Measurements from ENCODE around the gene RRP12. TPM values are rescaled to one million over a fixed set of nuclear protein-coding genes. Genes with fewer than 3 reads are reported as not detected.

Gene RRP12
- total and polyA plus RNA-seq, 9 of the 15 experiments (the other 6 are each of a cell fraction or from before 2014, with no cell fraction given): 4.6 to 68.2 (median 21.8) TPM

DNA sequence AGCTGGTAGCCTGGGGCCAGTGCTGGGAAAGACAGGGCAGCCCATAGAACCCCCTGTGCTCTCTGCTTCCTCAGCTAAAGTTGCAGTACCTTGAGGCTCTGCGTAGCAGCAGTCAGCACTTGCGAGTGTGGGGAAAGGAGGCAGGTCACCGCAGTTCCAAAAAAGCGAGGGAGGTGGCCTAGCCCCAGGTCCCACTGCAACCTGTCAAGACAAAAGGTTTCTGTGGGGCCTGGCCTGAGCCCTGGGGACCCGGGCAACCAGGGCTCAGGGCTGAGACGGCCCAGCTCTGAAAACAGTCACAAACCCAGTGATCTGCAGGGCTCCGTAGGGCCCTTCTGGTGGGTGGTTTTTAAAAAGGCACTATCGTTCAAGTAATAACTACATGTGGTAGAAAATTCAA lies 19.5 kb downstream of the RRP12 start (continued):
- TF ChIP-seq, protein P1, sequence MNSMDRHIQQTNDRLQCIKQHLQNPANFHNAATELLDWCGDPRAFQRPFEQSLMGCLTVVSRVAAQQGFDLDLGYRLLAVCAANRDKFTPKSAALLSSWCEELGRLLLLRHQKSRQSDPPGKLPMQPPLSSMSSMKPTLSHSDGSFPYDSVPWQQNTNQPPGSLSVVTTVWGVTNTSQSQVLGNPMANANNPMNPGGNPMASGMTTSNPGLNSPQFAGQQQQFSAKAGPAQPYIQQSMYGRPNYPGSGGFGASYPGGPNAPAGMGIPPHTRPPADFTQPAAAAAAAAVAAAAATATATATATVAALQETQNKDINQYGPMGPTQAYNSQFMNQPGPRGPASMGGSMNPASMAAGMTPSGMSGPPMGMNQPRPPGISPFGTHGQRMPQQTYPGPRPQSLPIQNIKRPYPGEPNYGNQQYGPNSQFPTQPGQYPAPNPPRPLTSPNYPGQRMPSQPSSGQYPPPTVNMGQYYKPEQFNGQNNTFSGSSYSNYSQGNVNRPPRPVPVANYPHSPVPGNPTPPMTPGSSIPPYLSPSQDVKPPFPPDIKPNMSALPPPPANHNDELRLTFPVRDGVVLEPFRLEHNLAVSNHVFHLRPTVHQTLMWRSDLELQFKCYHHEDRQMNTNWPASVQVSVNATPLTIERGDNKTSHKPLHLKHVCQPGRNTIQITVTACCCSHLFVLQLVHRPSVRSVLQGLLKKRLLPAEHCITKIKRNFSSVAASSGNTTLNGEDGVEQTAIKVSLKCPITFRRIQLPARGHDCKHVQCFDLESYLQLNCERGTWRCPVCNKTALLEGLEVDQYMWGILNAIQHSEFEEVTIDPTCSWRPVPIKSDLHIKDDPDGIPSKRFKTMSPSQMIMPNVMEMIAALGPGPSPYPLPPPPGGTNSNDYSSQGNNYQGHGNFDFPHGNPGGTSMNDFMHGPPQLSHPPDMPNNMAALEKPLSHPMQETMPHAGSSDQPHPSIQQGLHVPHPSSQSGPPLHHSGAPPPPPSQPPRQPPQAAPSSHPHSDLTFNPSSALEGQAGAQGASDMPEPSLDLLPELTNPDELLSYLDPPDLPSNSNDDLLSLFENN (IDR thresholded peaks at IDR 0.05; ENCODE audit: low read depth in 2 of 2, low read length in 2 of 2): no peak
- no peak for TF ChIP-seq ZNF124 (CRISPR knock-in tag; IDR thresholded peaks at IDR 0.05)

DNA sequence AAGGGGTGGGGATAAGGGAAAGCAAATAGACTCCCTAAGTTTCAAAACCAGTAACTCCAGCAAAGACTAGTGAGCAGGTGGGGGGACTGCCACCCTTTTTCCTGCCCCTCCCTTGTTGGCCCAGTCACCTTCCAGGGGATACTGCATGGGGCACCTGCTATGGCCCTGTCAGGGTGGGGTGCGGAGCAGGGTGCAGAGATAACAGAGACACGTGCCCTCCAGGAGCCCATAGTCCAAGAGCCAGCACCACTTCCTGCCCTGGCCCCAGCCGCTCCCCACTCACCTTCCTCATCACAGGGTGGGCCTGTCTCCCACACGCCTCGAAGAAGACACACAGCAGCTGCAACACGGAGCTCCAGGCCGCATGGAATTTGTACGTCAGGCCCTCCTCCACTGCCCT lies 20.6 kb downstream of the RRP12 start:
- Histone ChIP-seq H3K36me3 (ENCODE audit: control insufficient read depth, insufficient read depth, low read length) (peaks cover 75% of the 10 kb centered on the region), H2AFZ (ENCODE audit: low read depth, low read length) (no peak overlapping the region), H4K20me1 (replicated peaks; ENCODE audit: control insufficient read depth, insufficient read depth, low read length) (no peaks in the 10 kb centered on the region), H3K4me3 (no peak overlapping the region), H3K79me2 (ENCODE audit: control insufficient read depth, insufficient read depth, low read length) (no peaks in the 10 kb centered on the region), H3K4me1 (replicated peaks in 1 of 2; ENCODE audit: control insufficient read depth in 2 of 2, insufficient read depth in 2 of 2, low read length in 2 of 2) (peaks cover 0 to 3% of the 10 kb centered on the region in 2 experiments; a peak in 1 of 5 replicates), H3K27ac (ENCODE audit: extremely low read depth, low read depth, low read length) (no peak overlapping the region), H3K9ac (ENCODE audit: insufficient read depth in 1 of 2, low read depth in 2 of 2, low read length in 2 of 2) (no peak overlapping the region), H3K9me3 (replicated peaks; ENCODE audit: control insufficient read depth, insufficient read depth, low read depth, low read length) (no peaks in the 10 kb centered on the region), H3K9me1 (ENCODE audit: control insufficient read depth, insufficient read depth, low read length) (no peaks in the 10 kb centered on the region), H3K4me2 (ENCODE audit: insufficient read depth, low read length) (no peak overlapping the region), H3K27me3 (ENCODE audit: control insufficient read depth in 2 of 2, insufficient read depth in 2 of 2, low read length in 2 of 2) (no peaks in the 10 kb centered on the region)
- TF ChIP-seq ZNF197 (CRISPR knock-in tag; IDR thresholded peaks at IDR 0.05; ENCODE audit: low read depth) (no peak), KAT8 (IDR thresholded peaks at IDR 0.05; ENCODE audit: low read depth) (no peak), FOXK1 (CRISPR knock-in tag; IDR thresholded peaks at IDR 0.05; ENCODE audit: borderline replicate concordance) (no peak)
- TF ChIP-seq, protein P2, sequence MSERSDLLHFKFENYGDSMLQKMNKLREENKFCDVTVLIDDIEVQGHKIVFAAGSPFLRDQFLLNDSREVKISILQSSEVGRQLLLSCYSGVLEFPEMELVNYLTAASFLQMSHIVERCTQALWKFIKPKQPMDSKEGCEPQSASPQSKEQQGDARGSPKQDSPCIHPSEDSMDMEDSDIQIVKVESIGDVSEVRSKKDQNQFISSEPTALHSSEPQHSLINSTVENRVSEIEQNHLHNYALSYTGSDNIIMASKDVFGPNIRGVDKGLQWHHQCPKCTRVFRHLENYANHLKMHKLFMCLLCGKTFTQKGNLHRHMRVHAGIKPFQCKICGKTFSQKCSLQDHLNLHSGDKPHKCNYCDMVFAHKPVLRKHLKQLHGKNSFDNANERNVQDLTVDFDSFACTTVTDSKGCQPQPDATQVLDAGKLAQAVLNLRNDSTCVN (CRISPR knock-in tag; IDR thresholded peaks at IDR 0.05): no peak
- no TSS peak for BruUV-seq (replicated peaks)
- ChIA-PET POLR2A (no interaction called here), CTCF (ENCODE audit: low intra/inter-chr PET ratio) (no interaction called here)
- 89% methylated on average over 4 of the region's 8 CpGs for WGBS (ENCODE audit: insufficient coverage, low coverage, missing lambda C conversion rate)
- intact Hi-C loops (cut with micrococcal nuclease): no loop called here
- in situ Hi-C loops (cut with MboI): no loop called here
- ATAC-seq (no peak), FAIRE-seq (no peak), DNase-seq (ENCODE audit: extremely low read depth in 1 of 4, low spot score in 3 of 4) (no peak)

Measured in K562 (cell line).